ENCODE data around the gene MAP2K6. TPM values are rescaled to one million over a fixed set of nuclear protein-coding genes. Genes with fewer than 3 reads are reported as not detected.

Gene MAP2K6
- total RNA-seq, 1 donor from 2014 or later = 2.0 TPM

DNA sequence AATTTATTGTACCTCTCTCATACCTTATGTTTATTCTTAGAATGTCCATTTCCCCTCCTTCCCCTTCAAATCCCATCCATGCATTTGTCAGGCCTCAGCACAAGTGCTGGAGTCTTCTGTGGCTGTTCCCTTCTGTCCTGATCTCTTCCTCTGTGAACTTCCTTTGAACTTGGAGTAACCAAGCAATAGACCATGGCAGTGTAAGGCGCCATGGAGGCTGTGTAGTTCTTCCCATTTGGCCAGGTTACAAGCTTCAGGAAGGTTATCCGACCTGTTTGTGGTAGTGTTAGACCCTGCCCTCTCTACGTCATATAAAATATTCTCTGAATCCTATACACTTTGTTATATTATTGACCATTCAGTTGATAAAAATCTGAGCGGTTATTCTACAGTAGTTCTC lies 28.6 kb downstream of the MAP2K6 start:
- TF ChIP-seq CTCF (IDR thresholded peaks at IDR 0.05; ENCODE audit: borderline replicate concordance) = no peak
- Histone ChIP-seq H3K4me1 (peaks cover 8% of the 10 kb centered on the region), H3K36me3 (peaks cover 6% of the 10 kb centered on the region), H3K27ac (replicated peaks) (no peak overlapping the region), H3K27me3 (ENCODE audit: low read depth) (no peaks in the 10 kb centered on the region), H3K4me3 (no peak overlapping the region), H3K9me3 (replicated peaks) (peaks cover 19% of the 10 kb centered on the region)
- DNase-seq = no peak
- intact Hi-C loops (cut with micrococcal nuclease) = no loop called here

DNA sequence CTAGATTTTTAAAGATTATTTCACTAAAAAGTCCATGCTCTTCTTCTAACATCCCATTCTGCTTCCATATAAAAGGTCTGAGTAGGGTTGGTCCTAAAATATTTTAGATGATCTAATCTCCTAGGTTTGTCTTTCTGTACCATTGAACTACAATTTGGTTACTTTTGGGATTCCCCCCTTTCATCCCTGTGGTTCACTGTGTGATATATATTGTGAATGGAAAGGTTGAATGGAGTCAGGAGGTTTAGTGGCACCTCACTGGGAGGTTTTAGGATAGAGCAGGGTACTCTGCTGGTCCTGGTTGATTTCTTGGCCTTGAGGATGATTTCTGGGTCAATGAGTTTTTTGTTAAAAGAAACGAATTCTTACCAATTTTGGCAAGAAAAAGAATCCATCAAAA lies 29.5 kb downstream of the MAP2K6 start:
- H3K4me3 ChIP-seq = no peak overlapping the region
- peaks cover 19% of the 10 kb centered on the region for H3K9me3 ChIP-seq (replicated peaks)
- peaks cover 15% of the 10 kb centered on the region for H3K4me1 ChIP-seq
- no peak for TF ChIP-seq CTCF (IDR thresholded peaks at IDR 0.05; ENCODE audit: borderline replicate concordance)
- intact Hi-C loops (cut with micrococcal nuclease) = no loop called here
- DNase-seq = no peak
- no peaks in the 10 kb centered on the region for H3K27me3 ChIP-seq (ENCODE audit: low read depth)
- no peak overlapping the region for H3K27ac ChIP-seq (replicated peaks)
- peaks cover 6% of the 10 kb centered on the region for H3K36me3 ChIP-seq

GRCh38 chr17:69445132-69445531 lies 30.6 kb downstream of the MAP2K6 start:
- Histone ChIP-seq H3K27me3 (ENCODE audit: low read depth) (no peaks in the 10 kb centered on the region), H3K9me3 (replicated peaks) (peaks cover 11% of the 10 kb centered on the region), H3K4me1 (peaks cover 15% of the 10 kb centered on the region), H3K4me3 (no peak overlapping the region), H3K27ac (replicated peaks) (peak overlapping the region; percentile 27), H3K36me3 (peaks cover 2% of the 10 kb centered on the region)
- no peak for TF ChIP-seq CTCF (IDR thresholded peaks at IDR 0.05; ENCODE audit: borderline replicate concordance)
- intact Hi-C loops (cut with micrococcal nuclease) = no loop called here
- no peak for DNase-seq

DNA sequence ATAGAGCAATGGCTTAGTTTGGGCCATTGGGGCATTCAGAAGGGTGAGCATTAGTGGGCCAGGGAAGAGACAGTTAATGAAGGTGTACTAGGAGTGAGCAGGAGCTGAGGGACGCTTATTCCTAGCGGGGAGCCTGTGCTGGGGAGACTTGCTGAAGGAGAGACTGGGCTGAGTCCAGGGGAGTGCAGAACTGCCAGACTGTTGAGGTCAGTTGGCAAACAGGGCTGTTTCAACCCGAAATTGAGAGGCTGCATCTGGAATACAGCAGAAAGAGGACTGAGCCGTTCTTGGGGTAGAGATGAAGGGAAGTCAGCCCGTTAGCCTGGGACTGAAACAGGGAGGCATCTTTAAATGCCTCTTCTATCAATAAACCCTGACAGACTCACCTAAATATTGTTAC lies 33.2 kb downstream of the MAP2K6 start:
- TF ChIP-seq CTCF (IDR thresholded peaks at IDR 0.05; ENCODE audit: borderline replicate concordance) = no peak
- H3K27me3 ChIP-seq (ENCODE audit: low read depth) = no peaks in the 10 kb centered on the region
- H3K27ac ChIP-seq (replicated peaks) = peak overlapping the region; percentile 65
- intact Hi-C loops (cut with micrococcal nuclease) = no loop called here
- H3K36me3 ChIP-seq = no peaks in the 10 kb centered on the region
- H3K4me3 ChIP-seq = peak overlapping the region; percentile 41
- DNase-seq = peak; percentile 56
- H3K4me1 ChIP-seq = peaks cover 15% of the 10 kb centered on the region
- no peaks in the 10 kb centered on the region for H3K9me3 ChIP-seq (replicated peaks)

DNA sequence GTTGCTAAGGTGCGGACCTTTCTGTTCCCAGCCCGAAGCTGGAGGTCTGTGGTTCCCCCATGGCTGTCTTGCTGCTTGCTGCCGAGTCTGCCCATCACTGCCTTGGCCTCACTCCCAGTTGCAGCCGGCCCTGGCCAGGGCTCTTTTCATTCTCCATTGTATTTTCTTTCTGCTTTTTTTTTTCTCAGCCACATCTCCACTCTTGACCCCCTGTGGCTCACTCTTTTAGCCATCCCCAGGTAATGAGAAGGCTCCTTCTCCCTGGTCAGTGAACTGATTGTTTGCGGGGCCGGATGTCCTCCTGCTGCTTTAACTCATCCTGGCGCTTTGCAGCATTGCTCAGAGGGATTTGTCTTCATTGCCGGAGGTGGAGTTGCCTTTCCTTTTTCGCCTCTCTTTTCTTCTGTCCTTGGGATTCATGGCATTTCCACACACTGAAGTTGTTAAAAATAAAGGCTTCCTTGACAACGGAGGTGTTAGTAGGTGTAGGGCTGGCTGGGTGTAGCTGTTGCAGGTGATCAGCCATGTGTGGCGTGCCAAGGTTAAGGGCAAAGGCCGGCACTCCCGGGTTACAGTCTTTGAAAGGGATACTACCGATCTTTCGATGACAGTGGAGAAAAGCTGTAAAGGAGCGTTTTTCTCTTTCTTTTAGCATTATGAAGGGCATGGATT lies 34.1 kb downstream of the MAP2K6 start:
- Histone ChIP-seq H3K27ac (replicated peaks) (peak overlapping the region; percentile 65), H3K9me3 (replicated peaks) (no peaks in the 10 kb centered on the region), H3K4me3 (peak overlapping the region; percentile 41), H3K4me1 (peaks cover 15% of the 10 kb centered on the region), H3K27me3 (ENCODE audit: low read depth) (no peaks in the 10 kb centered on the region), H3K36me3 (no peaks in the 10 kb centered on the region)
- intact Hi-C loops (cut with micrococcal nuclease) = no loop called here
- DNase-seq = peak; percentile 29
- no peak for TF ChIP-seq CTCF (IDR thresholded peaks at IDR 0.05; ENCODE audit: borderline replicate concordance)
